ENCODE results near the gene SNX24. TPM values are rescaled to one million over a fixed set of nuclear protein-coding genes. Genes with fewer than 3 reads are reported as not detected.

The SNX24 gene
- total and polyA plus RNA-seq, 2 of the 4 experiments (the other 2 are of a cell fraction): 13.8 to 15.0 TPM

DNA sequence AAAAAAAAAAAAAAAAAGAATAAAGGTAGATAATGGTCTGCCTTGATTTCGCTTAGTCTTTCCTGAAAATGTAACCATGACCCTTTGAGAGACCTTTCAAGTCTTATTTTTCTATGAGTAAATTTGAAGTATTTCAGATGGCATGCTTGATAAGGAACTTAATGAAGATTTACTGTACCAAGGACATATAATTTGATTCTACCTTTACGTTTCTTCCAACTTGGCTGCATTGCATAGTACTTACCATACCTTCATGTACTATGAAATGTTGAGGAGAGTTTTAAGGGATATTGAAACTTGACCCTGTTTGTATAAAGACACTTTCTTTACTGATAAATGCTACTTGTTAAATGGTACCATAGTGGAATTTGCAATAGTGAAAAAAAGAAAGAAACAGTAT lies 35.0 kb upstream of the SNX24 start:
- in situ Hi-C loops (cut with MboI; ENCODE audit: low sequenced_read_pairs): no loop called here
- Histone ChIP-seq H3K56ac (ENCODE audit: extremely low read depth, insufficient read depth, low read length) (no peak overlapping the region), H3K4me3 (ENCODE audit: insufficient read depth, low read depth, low read length) (no peak overlapping the region), H3K9me1 (ENCODE audit: insufficient read depth, low read length) (no peaks in the 10 kb centered on the region), H3K4ac (ENCODE audit: low read depth, low read length) (no peak overlapping the region), H3K18ac (ENCODE audit: low read depth, low read length) (no peak overlapping the region), H2BK5ac (ENCODE audit: low read depth, low read length, poor library complexity, severe bottlenecking) (no peak overlapping the region), H3K4me2 (ENCODE audit: low read depth, low read length) (no peak overlapping the region), H3K36me3 (ENCODE audit: control insufficient read depth, insufficient read depth, low read length) (no peaks in the 10 kb centered on the region), H4K8ac (ENCODE audit: low read depth in 2 of 2, low read length in 2 of 2) (no peak overlapping the region), H2AK9ac (replicated peaks; ENCODE audit: low read depth, low read length, poor library complexity) (no peak overlapping the region), H3K79me1 (ENCODE audit: low read depth in 1 of 2, low read length in 2 of 2) (no peaks in the 10 kb centered on the region; a peak in 1 of 4 replicates), H2AFZ (replicated peaks; ENCODE audit: low read length, poor library complexity) (no peak overlapping the region), H2BK15ac (ENCODE audit: low read depth, low read length) (no peak overlapping the region), H2BK20ac (ENCODE audit: low read depth, low read length) (no peak overlapping the region), H3K23ac (ENCODE audit: low read depth, low read length) (no peak overlapping the region), H3K14ac (replicated peaks; ENCODE audit: low read depth, low read length) (no peak overlapping the region), H3K9ac (ENCODE audit: low read depth, low read length) (no peak overlapping the region), H4K91ac (ENCODE audit: insufficient read depth, low read depth, low read length) (no peak overlapping the region), H3K9me3 (ENCODE audit: control insufficient read depth, insufficient read depth, low read length) (no peaks in the 10 kb centered on the region), H2BK120ac (ENCODE audit: low read depth, low read length) (no peak overlapping the region), H3K27ac (ENCODE audit: insufficient read depth, low read length) (no peak overlapping the region), H4K20me1 (ENCODE audit: insufficient read depth, low read length) (no peaks in the 10 kb centered on the region), H3K4me1 (ENCODE audit: control insufficient read depth, insufficient read depth, low read length) (no peaks in the 10 kb centered on the region), H3K27me3 (ENCODE audit: control insufficient read depth, insufficient read depth, low read length) (no peaks in the 10 kb centered on the region), H4K5ac (ENCODE audit: low read depth, low read length) (no peak overlapping the region), H2AK5ac (ENCODE audit: low read depth, low read length) (no peak overlapping the region)
- POLR2A ChIA-PET (ENCODE audit: unreplicated experiment): no interaction called here
- DNase-seq (no peak), ATAC-seq (ENCODE audit: low read depth) (no peak)
- TF ChIP-seq NFE2L2 (IDR thresholded peaks at IDR 0.05; ENCODE audit: low read depth, low read length) (no peak), POLR2A (IDR thresholded peaks at IDR 0.05; ENCODE audit: low read depth, low read length) (no peak), RCOR1 (IDR thresholded peaks at IDR 0.05; ENCODE audit: insufficient replicate concordance, low read length) (no peak), RFX5 (IDR thresholded peaks at IDR 0.05; ENCODE audit: low read depth, low read length) (no peak), CEBPB (IDR thresholded peaks at IDR 0.05; ENCODE audit: low read depth, low read length) (no peak), MXI1 (IDR thresholded peaks at IDR 0.05; ENCODE audit: borderline replicate concordance, low read depth, low read length) (no peak), CHD1 (IDR thresholded peaks at IDR 0.05; ENCODE audit: low read depth, low read length) (no peak), FOS (IDR thresholded peaks at IDR 0.05; ENCODE audit: low read depth, low read length) (no peak), USF2 (IDR thresholded peaks at IDR 0.05; ENCODE audit: low read depth, low read length) (no peak)
- TF ChIP-seq, protein P1, sequence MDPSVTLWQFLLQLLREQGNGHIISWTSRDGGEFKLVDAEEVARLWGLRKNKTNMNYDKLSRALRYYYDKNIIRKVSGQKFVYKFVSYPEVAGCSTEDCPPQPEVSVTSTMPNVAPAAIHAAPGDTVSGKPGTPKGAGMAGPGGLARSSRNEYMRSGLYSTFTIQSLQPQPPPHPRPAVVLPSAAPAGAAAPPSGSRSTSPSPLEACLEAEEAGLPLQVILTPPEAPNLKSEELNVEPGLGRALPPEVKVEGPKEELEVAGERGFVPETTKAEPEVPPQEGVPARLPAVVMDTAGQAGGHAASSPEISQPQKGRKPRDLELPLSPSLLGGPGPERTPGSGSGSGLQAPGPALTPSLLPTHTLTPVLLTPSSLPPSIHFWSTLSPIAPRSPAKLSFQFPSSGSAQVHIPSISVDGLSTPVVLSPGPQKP (IDR thresholded peaks at IDR 0.05; ENCODE audit: borderline replicate concordance, low read depth, low read length): no peak
- TF ChIP-seq, protein P2, sequence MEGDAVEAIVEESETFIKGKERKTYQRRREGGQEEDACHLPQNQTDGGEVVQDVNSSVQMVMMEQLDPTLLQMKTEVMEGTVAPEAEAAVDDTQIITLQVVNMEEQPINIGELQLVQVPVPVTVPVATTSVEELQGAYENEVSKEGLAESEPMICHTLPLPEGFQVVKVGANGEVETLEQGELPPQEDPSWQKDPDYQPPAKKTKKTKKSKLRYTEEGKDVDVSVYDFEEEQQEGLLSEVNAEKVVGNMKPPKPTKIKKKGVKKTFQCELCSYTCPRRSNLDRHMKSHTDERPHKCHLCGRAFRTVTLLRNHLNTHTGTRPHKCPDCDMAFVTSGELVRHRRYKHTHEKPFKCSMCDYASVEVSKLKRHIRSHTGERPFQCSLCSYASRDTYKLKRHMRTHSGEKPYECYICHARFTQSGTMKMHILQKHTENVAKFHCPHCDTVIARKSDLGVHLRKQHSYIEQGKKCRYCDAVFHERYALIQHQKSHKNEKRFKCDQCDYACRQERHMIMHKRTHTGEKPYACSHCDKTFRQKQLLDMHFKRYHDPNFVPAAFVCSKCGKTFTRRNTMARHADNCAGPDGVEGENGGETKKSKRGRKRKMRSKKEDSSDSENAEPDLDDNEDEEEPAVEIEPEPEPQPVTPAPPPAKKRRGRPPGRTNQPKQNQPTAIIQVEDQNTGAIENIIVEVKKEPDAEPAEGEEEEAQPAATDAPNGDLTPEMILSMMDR (conservative IDR thresholded peaks at IDR 0.05; ENCODE audit: low read depth, low read length): no peak
- BruUV-seq (replicated peaks): no TSS peak
- CTCF ChIA-PET: no interaction called here
- dilution Hi-C loops (cut with HindIII; ENCODE audit: low sequenced_read_pairs, unreplicated experiment): no loop called here
- intact Hi-C loops (cut with micrococcal nuclease): no loop called here
- WGBS, 2 experiments (ENCODE audit: extremely low coverage in 2 of 2, insufficient read length in 1 of 2): no CpG with 5 or more reads among the region's 2 CpGs
